Stimulated activated naive CD4-positive, alpha-beta T cell treated with Interleukin-2 at 50 U/mL for 16 hours (primary cell): ENCODE data around the gene SCAPER.
"Not testable (repeated sequence)": the region's sequence is repeated elsewhere in the genome, so short reads cannot be mapped to it uniquely, and the experiment has no call there.

Experiments used
- DNase-seq: peaks from one replicate; lab custom pipeline; 2025; lab: John Stamatoyannopoulos, UW

Gene SCAPER

DNA sequence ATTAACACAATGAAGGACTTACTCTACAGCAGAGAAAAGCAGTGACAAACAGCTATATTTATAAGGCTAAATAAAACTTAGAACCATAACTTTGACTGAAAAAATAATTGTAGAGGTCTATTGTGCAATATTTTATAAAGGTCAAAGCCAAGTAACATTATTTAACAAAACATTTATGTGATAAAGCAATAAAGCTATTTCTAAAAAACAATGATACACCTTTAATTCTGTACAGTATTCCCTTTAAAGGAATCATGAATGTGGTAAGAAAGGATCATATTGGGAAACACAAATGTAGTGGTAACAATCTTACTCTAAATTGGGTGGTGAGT is 332.2 kb downstream of the SCAPER start:
- DNase-seq: no peak

DNA sequence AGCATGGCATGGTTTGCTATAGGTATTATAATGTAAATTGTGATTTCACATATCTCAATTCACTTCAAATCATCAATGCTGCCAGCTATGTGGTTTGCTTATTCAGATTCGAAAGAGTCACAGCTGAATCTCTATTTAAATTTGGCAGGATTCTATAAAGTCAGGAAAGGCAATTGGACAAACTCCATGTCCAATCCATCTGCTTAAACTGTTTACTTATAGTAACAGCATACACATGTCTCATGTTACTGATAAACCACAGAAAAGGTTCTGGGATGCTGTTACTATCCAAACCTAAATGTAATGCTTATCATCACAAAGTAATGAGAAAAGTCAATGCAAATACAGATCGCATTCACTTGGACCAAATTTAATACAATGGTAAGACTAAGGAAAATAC is 338.9 kb downstream of the SCAPER start:
- no peak for DNase-seq

DNA sequence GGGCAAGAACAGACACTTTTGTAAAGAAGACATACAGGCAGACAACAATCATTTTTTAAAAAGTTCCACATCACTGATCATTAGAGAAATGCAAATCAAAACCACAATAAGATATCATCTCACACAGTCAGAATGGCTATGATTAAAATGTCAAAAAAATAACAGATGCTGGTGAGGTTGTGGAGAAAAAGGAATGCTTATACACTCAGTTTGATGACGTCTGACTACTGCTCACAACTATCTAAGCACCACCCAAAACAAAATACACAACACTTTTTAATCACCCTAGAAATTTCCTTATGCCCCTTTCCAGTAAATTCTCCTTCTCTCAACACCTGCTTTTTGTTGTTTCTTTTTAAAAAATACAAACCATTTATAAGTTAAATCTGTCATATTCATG is 339.8 kb downstream of the SCAPER start:
- DNase-seq: no peak

DNA sequence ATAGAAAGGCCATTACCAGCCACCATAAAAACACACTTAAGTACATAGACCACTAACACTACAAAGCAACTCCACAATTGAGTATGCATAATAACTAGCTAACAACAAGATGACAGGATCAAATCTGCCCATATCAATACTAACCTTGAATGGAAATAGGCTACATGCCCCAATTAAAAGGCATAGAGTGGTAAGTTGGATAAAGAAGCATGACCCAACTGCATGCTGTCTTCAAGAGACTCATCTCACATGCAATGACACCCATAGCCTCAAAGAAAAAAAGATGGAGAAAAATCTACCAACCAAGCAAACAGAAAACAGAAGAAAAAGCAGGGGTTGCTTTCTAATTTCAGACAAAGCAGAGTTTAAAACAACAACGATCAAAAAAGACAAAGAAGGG is 349.9 kb downstream of the SCAPER start:
- DNase-seq: no peak

DNA sequence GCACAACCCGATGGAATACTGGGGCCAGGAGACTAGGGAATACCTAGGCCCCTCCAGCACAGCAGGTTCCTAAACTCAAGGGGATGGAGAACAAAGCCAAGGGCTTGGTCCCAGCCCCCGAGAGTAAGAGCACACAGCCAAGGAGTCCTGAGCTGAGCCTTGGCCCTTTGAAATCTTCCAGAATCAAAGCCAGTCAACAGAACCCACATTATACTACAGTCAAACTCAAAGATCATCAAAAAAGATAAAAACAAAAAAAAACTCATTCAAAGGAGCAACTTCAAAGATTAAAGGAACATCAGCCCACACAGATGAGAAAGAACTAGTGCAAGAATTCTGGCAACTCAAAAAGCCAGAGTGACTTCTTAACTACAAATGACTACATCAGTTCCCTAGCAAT is 351.6 kb downstream of the SCAPER start:
- no peak for DNase-seq

DNA sequence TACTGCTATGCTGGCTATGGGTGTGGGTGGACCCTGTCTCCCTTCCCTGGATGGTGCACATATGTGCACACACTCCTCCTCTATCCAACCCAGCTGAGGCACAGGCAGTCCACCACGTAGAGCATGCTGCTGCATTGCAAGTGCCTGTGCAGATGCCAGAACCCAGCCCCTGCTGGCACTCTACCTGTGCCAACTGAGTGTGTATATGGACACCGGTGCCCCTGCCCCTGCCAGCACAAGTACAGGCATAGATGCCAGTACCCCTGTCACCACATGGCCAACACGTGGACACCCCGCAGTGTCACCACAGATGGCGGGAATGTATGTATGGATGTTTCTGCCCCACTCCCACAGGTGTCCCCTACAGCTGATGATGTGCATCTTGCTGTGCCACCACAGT is 352.0 kb downstream of the SCAPER start:
- no peak for DNase-seq

DNA sequence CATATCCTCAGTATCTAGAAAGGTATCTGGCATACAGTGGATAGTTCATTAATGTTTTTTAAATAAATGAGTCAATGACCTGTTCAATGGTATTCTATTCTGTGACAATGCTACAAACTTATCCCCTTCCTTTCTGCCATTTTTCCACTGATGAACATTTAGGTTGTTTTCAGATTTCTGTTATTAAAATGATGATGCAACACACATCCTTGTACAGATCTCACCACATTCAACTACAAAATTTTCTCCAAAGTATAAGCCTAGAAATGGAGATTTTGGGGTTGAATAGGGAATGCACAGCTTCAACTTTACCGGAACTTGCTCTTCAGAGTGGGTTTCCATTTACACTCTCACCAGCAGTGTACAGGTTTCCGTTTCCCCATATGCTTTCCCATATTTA is 358.3 kb downstream of the SCAPER start:
- no peak for DNase-seq

DNA sequence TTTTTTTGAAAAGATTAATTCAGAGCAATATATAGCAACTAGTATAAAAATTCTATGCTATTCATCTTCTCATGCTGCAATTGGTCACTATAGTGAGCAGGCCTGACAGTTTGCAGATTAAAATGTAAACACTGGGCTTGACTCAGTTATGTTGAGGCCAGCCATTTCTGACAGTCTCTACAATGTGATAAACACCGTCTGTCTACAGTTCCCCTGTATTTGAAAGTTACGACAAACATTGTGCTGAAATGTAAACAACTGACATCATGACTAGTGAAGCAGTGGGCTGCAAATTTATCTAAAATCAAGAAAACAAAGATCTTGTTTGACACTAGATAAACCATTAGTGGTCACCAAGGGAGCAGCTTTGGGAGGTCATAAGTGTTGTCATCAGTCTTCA is 371.1 kb downstream of the SCAPER start:
- no peak for DNase-seq

DNA sequence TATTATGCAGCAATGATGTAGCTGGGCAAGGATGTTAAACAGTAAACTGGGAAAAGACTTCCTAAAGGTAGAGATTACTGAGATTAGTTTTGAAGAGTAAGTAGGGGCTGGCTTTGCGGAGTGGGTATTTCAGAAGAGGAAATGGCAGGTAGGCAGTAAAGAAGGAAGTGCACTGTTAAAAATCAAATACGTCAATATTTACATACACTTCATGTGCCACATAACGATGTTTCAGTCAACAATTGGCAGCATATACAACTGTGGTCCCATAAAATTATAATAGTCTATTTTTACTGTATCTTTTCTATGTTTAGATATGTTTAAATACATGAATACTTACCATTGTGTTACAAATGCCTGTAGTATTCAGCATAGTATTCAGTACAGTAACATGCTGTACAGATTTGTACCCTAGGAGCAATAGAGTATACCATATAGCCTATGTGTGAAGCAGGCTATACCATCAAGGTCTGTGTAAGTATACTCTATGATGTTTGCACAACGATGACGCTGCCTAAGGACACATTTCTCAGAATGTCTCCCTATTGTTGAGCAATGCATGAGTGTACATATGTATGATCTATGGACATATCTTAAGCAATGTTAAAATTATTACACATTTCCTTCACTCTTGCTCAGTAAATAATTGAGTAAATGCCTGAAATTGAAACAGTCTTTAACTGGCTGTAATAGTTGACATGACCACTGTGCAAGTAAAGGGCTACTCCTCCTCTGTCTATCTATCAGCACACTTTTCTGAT is 371.9 kb downstream of the SCAPER start:
- DNase-seq: no peak

DNA sequence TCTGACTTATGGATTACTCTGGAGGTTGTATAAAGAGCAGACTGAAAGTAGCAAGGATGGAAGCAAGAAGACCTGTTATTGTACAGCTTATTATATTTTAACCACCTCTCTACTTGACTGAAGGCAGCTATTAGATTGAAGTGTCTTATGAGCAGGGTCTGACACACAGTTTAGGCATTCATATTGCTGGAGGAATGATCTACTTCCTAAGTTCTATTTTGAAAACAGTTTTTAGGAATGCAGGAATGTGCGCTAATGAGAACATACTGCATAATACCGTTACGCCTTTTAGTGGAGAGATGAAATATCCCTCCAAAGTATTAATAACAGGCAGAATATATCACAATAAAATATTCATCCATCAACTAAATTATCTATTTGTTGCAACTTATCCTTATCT is 375.2 kb downstream of the SCAPER start:
- no peak for DNase-seq

DNA sequence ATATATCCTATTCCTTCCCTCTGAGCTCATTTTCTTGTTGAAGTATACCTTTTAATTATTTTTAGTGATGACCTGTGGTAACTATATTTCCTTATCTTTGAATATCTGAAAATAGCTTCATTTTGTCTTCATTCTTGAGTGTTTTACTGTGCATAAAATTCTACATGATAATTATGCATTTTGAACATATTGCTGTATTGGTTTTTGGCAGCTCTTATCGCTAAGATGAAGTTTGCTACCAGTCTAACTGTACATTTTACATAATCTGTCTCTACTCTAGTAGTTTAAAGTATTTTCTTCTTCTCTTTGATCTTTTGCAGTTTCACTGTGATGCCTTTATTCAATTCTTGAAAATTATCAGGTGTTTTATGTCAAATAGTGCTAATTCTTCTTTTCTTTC is 379.0 kb downstream of the SCAPER start:
- no peak for DNase-seq

DNA sequence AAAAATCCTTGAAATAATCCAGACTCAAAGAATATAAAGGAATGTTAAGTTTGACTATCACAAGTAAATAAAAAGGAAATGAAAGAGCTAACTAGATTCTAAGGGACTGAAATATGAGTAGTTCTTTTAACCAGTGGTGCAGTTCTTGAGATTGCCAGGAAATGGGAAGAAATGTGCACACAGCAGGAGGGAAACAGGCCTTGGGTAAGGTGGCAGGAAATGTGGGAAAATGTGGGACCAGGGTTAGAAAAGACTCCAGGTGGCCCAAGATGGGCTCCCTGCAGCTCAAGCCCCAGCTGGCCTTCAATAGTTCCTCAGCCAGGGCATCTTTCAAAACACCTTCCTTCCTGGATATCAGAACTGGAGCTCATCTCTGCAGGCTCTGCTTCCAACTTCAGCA is 387.2 kb downstream of the SCAPER start:
- no peak for DNase-seq

DNA sequence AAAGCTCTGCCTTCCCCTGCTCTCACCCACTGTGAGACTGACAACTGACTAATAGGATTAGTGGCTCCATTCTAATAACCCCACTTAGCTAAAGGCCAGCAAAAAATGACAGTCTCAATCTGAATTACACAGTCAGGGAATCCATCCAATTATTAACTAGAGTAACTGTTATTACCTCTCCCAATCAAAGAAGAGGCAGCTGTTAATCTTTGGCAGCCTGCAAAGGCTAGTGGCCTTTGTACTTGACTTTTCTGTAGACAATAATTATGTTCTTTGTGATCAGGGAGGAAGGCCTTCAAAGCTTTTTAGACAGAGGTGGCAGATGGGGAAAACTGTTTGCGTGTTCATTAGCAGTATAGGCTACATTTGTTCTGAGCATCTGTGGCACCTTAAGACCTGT is 390.9 kb downstream of the SCAPER start:
- no peak for DNase-seq

DNA sequence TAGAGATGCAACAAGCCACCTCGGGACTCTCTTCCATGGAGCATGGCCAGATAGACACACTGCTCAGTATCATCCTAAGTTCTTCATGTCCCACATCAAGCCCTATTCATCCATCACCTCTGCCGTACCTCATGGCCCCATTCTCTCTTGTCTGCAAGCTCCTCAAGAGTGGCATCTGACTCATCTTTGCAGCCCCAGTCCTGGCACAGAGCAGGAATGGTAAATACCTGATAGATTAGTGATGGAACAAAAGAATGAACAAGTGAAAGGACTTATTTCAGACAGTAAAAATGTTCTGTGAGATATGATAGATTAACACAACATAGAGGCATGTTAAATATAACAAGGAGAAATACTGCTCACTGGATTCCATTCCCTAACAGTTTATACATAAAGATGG is 392.2 kb downstream of the SCAPER start:
- DNase-seq: no peak

DNA sequence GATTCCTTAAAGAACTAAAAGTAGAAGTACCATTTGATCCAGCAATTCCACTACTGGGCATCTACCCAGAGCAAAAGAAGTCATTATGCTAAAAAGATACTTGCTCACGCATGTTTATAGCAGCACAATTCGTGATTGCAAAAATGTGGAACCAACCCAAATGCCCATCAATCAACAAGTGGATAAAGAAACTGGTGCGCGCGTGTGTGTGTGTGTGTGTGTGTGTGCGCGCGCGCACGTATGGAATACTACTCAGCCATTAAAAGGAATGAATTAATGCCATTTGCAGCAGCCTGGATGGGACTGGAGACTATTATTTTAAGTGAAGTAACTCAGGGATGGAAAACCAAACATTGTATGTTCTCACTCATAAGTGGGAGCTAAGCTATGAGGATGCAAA is 394.5 kb downstream of the SCAPER start:
- not testable (repeated sequence) for DNase-seq

DNA sequence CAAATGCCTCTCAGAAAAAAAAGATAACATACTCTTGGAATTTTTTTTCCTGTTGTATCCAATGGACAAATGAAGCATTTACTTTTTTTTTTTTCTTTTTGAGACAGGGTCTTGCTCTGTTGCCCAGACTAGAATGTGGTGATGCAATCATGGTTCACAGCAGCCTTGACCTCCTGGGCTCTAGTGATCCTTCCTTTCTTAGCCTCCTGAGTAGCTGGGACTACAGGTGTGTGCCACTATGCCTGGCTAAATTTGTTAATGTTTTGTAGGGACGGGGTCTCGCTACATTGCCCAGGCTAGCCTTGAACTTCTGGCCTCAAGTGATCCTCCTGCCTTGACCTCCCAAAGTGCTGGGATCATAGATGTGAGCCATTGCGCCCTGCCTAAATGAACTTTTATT is 401.3 kb downstream of the SCAPER start:
- DNase-seq: no peak

DNA sequence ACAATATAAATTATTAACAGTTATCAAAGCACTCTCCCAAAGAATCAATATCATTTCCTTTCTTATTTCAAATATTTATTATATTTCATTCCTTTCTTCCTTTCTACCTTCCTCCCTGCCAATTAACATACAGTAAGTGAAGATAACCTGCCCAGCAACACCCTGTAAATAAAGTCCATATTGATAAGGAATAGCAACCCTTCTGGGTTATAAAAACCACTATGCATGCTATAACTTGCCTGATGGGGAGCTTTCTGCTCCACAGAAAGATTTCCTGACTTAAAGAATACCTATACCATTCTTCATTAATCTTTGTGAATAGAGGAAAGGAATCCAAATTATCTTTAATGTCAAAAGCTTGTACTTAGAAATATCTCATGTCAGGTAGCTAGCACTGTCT is 402.0 kb downstream of the SCAPER start:
- no peak for DNase-seq

DNA sequence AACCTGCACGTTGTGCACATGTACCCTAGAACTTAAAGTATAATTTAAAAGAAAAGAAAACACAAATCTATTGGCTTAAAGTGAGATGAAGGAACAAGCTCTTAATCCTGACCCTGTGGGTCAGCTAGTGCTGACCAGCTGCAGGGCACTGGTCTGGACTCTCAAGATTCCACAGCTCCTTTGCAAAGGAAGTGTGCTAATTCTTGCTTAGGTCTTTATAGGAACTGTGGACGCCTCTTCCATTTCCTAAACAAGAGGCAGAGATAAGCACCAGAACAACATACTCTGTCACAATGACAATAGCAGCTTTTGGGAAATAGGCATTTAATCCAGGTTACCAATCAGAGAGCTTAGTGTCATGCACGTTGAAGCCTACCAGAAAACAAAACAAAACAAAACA is 402.5 kb downstream of the SCAPER start:
- no peak for DNase-seq

DNA sequence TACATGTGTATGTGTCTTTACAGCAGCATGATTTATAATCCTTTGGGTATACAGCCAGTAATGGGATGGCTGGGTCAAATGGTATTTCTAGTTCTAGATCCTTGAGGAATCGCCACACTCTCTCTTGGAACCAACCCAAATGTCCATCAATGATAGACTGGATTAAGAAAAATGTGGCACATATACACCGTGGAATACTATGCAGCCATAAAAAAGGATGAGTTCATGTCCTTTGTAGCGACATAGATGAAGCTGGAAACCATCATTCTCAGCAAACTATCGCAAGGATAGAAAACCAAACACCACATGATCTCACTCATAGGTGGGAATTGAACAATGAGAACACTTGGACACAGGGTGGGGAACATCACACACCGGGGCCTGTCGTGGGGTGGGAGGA is 403.0 kb downstream of the SCAPER start:
- DNase-seq: not testable (repeated sequence)

DNA sequence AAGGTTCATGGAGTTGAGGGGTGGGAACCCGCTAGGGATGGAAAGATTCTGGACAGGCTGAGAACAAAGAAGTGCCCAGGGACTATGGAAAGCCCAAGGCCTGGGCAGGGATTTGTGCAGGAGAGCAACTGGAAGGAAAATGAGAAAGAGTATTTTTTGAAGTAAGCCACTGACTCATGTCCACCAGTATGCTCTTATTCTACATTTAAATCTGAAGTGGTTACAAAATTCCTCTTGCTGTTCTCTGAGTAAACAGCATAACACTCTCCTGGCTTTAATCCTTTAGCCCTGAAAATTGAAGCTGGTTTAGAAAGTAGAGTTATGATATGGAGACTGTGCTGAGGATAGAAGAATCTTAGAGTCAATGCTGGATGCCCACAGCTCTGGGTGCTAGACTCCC is 403.4 kb downstream of the SCAPER start:
- no peak for DNase-seq

DNA sequence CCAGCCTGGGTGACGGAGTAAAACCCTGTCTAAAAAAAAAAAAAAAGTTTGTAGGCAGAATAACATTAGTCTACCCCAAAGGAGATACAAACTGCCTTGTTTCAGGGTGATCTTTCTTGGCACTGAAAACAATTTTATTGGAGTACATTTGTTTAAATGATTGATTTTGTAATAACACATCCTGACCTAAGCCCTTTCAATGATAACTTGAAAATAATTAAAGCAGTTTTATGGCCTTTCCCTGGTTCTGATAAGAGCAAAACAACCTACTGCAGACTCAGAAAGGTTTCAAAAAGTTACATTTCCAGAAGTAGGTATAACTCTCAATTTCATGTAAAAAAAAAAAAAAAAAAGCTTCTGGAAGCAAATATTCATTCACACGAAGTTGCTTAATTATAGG is 404.1 kb downstream of the SCAPER start:
- no peak for DNase-seq

DNA sequence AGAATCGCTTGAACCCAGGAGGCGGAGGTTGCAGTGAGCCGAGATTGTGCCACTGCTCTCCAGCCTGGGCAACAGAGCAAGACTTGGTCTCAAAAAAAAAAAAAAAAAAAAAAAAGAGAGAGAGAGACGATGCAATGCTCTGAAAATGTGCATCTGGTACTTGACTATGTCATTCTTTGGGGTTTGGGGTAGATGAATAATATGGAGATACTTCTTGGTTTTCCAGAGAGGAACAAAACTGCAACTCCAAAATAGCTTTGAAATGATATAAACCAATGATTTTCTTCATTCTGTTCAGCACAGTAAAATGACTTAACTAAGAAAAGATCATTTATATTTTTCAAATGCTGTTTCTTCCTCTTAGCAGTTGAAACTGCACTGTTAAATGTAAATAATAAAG is 409.7 kb downstream of the SCAPER start:
- DNase-seq: no peak

DNA sequence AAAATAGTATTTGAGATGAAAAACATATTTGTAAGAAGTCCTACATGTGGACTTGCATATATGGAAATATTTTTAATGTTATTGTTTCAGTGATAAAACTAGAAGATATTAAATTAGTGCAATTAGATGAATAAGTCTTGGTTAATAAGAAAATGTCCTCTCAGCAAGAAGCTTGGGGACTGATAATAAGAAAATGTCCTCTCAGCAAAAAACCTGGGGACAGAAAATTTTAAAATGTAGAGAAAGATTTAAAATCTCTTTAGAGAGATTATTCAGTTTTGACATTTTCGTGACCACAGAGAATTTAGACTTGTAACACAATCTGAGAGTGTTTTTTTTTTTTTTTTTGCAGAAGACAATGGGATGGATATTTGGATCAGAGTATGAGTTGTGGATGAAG is 412.6 kb downstream of the SCAPER start:
- no peak for DNase-seq

DNA sequence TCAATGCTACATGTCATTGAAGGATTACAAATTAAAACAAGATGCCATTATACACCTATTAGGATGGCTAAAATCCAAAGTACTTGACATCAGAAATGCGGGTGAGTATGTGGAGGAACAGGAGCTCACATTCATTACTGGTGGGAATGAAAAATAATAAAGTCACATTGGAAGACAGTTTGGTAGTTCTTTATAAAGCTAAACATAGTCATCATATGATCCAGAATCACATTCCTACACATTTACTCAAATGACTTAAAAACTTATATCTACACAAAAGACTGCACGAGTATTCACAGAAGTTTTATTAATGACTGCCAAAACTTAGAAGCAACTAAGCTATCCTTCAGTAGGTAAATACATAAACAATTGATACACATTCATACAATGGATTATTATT is 421.4 kb downstream of the SCAPER start:
- DNase-seq: no peak

DNA sequence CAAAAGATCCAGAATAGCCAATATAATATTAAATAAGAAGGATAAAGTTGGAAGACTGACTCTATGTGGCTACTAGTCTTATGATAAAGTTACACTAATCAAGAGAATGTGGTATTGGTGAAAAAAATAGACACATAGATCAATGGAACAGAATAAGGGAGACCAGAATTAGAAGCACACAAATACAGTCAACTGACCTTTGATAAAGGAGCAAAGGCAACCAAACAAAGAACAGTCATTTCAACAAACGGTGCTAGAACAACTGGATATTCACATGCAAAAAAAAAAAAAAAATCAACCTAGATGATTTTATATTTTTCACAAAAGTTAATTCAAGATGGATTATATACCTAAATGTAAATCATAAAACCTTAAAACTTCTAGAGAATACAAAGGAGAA is 422.1 kb downstream of the SCAPER start:
- no peak for DNase-seq
